ENCODE data around the gene MGAT4C. TPM values are rescaled to one million over a fixed set of nuclear protein-coding genes. Genes with fewer than 3 reads are reported as not detected.

MGAT4C gene
- total RNA-seq, 4 donors from 2014 or later: 0.15 to 1.1 (median 0.60) TPM

GRCh38 chr12:86158956-86159355 is 97.2 kb downstream of the MGAT4C start:
- WGBS, 2 donors (ENCODE audit: low coverage in 1 of 2): 84 to 92% methylated on average over 4 of the region's 4 CpGs
- H3K27ac ChIP-seq: no peak overlapping the region
- H3K27me3 ChIP-seq: no peaks in the 10 kb centered on the region
- TF ChIP-seq CTCF (IDR thresholded peaks at IDR 0.05) (no peak), EP300 (IDR thresholded peaks at IDR 0.05) (no peak), POLR2A (IDR thresholded peaks at IDR 0.05) (no peak), POLR2AphosphoS5 (IDR thresholded peaks at IDR 0.05) (no peak)
- ATAC-seq: no peak
- no peak overlapping the region for H3K4me3 ChIP-seq
- no peaks in the 10 kb centered on the region for H3K4me1 ChIP-seq
- no peaks in the 10 kb centered on the region for H3K9me3 ChIP-seq
- no peaks in the 10 kb centered on the region for H3K36me3 ChIP-seq

GRCh38 chr12:86154620-86155019 is 101.6 kb downstream of the MGAT4C start:
- Histone ChIP-seq H3K36me3 (no peaks in the 10 kb centered on the region), H3K4me3 (no peak overlapping the region), H3K4me1 (no peaks in the 10 kb centered on the region), H3K27me3 (no peaks in the 10 kb centered on the region), H3K27ac (no peak overlapping the region), H3K9me3 (no peaks in the 10 kb centered on the region)
- WGBS, 2 donors (ENCODE audit: low coverage in 1 of 2): 74 to 75% methylated on average over 6 of the region's 6 CpGs
- TF ChIP-seq POLR2AphosphoS5 (IDR thresholded peaks at IDR 0.05) (no peak), EP300 (IDR thresholded peaks at IDR 0.05) (no peak), CTCF (IDR thresholded peaks at IDR 0.05) (no peak), POLR2A (IDR thresholded peaks at IDR 0.05) (no peak)
- no peak for ATAC-seq

- no peaks in the 10 kb centered on the region for H3K36me3 ChIP-seq
- no peaks in the 10 kb centered on the region for H3K9me3 ChIP-seq
- TF ChIP-seq EP300 (IDR thresholded peaks at IDR 0.05) (no peak), POLR2AphosphoS5 (IDR thresholded peaks at IDR 0.05) (no peak), POLR2A (IDR thresholded peaks at IDR 0.05) (no peak), CTCF (IDR thresholded peaks at IDR 0.05) (no peak)
- no peak overlapping the region for H3K4me3 ChIP-seq
- H3K27me3 ChIP-seq: no peaks in the 10 kb centered on the region
- H3K27ac ChIP-seq: no peak overlapping the region
- no peaks in the 10 kb centered on the region for H3K4me1 ChIP-seq
- ATAC-seq: no peak
Observed at GRCh38 chr12:86148612-86149011, 107.6 kb downstream of the MGAT4C start.

- 59 to 74% methylated on average over 3 of the region's 3 CpGs for WGBS, 2 donors (ENCODE audit: low coverage in 1 of 2)
- no peaks in the 10 kb centered on the region for H3K4me1 ChIP-seq
- H3K4me3 ChIP-seq: no peak overlapping the region
- no peak for ATAC-seq
- no peaks in the 10 kb centered on the region for H3K27me3 ChIP-seq
- H3K9me3 ChIP-seq: no peaks in the 10 kb centered on the region
- TF ChIP-seq CTCF (IDR thresholded peaks at IDR 0.05) (no peak), POLR2A (IDR thresholded peaks at IDR 0.05) (no peak), POLR2AphosphoS5 (IDR thresholded peaks at IDR 0.05) (no peak), EP300 (IDR thresholded peaks at IDR 0.05) (no peak)
- no peak overlapping the region for H3K27ac ChIP-seq
- H3K36me3 ChIP-seq: no peaks in the 10 kb centered on the region
Observed at GRCh38 chr12:86148071-86148470, 108.1 kb downstream of the MGAT4C start.

GRCh38 chr12:86145156-86145555 is 111.0 kb downstream of the MGAT4C start:
- ATAC-seq: no peak
- no peaks in the 10 kb centered on the region for H3K9me3 ChIP-seq
- WGBS, 2 donors (ENCODE audit: low coverage in 1 of 2): 74 to 88% methylated on average over 2 of the region's 2 CpGs
- TF ChIP-seq CTCF (IDR thresholded peaks at IDR 0.05) (no peak), POLR2AphosphoS5 (IDR thresholded peaks at IDR 0.05) (no peak), POLR2A (IDR thresholded peaks at IDR 0.05) (no peak), EP300 (IDR thresholded peaks at IDR 0.05) (no peak)
- no peak overlapping the region for H3K27ac ChIP-seq
- no peaks in the 10 kb centered on the region for H3K4me1 ChIP-seq
- no peaks in the 10 kb centered on the region for H3K36me3 ChIP-seq
- H3K4me3 ChIP-seq: no peak overlapping the region
- no peaks in the 10 kb centered on the region for H3K27me3 ChIP-seq
